Measurements from ENCODE around the gene PAFAH1B1. TPM values are rescaled to one million over a fixed set of nuclear protein-coding genes. Genes with fewer than 3 reads are reported as not detected.
"Not testable (repeated sequence)": the region's sequence is repeated elsewhere in the genome, so short reads cannot be mapped to it uniquely, and the experiment has no call there.

PAFAH1B1 gene
- polyA plus RNA-seq, 4 donors, result 95.8 to 169 (median 129) TPM

GRCh38 chr17:2593821-2594721 is 617 bp downstream of the PAFAH1B1 start:
- DNase-seq (ENCODE audit: low read depth in 4 of 4, low spot score in 2 of 4), result peak; percentile 62 to 77 (median 70)

- peak; percentile 6 to 29 (median 19) for DNase-seq (ENCODE audit: low read depth in 4 of 4, low spot score in 2 of 4)
These were observed 1.5 kb downstream of the PAFAH1B1 start for GRCh38 chr17:2594722-2595599.

- DNase-seq (ENCODE audit: low read depth in 4 of 4, low spot score in 2 of 4), result no peak
These were observed 2.3 kb downstream of the PAFAH1B1 start for GRCh38 chr17:2595716-2596115.

GRCh38 chr17:2598166-2598565 is 4.7 kb downstream of the PAFAH1B1 start:
- DNase-seq (ENCODE audit: low read depth in 4 of 4, low spot score in 2 of 4), result no peak

DNA sequence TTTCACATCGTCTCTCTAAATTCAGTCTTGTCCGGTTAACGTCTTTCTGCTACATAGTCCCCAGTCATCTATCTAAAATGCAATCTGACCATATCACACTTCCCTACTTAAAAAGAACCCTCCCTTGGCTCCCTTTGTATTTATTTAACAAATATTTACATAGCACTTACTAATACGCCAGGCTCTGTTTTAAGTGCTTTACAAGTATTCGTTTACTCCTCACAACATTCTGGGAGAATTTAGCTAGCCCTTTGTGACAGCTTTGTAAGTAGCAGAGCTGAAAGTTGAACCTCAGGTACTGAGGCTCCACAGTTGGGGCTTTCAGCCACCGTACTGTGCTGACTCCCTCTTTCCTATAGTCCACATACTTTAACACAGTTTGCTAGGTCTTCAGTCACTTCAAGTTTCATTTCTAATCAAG is 9.2 kb downstream of the PAFAH1B1 start:
- no peak for DNase-seq (ENCODE audit: low read depth in 4 of 4, low spot score in 2 of 4)

DNA sequence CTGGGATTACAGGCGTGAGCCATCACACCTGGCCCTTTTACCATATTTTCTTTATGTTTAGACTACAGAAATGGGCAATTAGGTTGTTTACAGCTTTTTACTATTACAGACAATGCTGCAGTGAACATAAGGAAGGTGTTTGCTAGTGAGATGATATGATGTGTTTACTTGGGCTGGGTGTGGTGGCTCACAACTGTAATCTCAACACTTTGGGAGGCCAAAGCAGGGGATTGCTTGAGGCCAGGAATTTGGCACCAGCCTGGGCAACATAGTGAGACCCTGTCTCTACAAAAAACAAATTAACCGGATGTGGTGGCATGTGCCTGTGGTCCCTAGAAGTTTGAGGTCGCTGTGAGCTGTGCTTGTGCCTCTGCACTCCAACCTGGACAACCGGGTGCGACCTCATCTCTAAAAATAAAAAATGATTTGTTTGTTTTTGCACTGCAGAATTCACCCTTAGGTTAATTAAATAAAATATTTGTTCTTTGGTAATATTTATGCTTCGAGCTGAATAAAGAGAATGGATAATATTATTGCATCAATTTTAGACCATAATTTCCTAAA is 15.0 kb downstream of the PAFAH1B1 start:
- DNase-seq (ENCODE audit: low read depth in 4 of 4, low spot score in 2 of 4), result no peak

GRCh38 chr17:2609091-2609490 is 15.6 kb downstream of the PAFAH1B1 start:
- no peak for DNase-seq (ENCODE audit: low read depth in 4 of 4, low spot score in 2 of 4)

- DNase-seq (ENCODE audit: low read depth in 4 of 4, low spot score in 2 of 4), result no peak
These were observed 17.0 kb downstream of the PAFAH1B1 start for GRCh38 chr17:2610195-2611175.

DNA sequence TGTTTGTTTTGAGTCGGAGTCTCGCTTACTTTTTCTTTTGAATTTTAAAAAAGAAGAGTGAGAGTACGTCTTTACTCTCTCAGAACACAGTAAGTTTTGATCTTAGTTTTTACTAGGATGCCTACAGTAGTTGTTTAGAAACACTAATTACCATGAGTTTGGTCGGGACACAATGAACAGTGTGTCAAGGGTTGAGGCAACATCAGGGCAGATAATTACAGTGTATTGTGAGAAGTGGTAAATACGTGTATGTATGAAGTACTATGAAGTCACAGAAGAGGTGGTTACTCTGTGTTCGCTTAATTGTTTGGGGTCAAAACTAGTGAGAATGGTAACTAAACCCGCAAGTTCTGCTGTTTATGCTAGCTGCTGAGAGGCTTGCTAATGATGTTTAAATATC is 18.2 kb downstream of the PAFAH1B1 start:
- DNase-seq (ENCODE audit: low read depth in 4 of 4, low spot score in 2 of 4), result no peak

GRCh38 chr17:2612630-2613029 is 19.2 kb downstream of the PAFAH1B1 start:
- DNase-seq (ENCODE audit: low read depth in 4 of 4, low spot score in 2 of 4), result no peak

- DNase-seq (ENCODE audit: low read depth in 4 of 4, low spot score in 2 of 4), result no peak
These were observed 19.8 kb downstream of the PAFAH1B1 start for GRCh38 chr17:2613089-2613808.

DNA sequence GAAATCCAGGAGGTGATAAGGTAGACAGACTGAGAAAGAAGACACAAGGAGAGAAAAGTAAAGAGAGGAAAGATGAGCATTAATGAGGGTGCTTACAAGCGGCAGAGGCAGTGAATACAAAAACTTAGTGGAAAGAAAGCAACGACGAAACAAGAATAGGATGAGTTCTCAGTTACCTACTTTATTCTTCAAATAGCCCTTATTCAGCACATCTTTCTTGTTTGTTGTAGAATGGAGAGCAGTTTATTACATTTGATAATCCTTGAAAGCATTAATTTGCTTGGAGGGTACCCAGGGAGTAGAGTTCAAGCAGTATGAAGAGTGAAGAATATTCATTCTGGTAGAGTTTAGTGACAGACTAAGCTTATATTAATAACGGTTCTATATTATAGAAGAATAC is 22.4 kb downstream of the PAFAH1B1 start:
- no peak for DNase-seq (ENCODE audit: low read depth in 4 of 4, low spot score in 2 of 4)

DNA sequence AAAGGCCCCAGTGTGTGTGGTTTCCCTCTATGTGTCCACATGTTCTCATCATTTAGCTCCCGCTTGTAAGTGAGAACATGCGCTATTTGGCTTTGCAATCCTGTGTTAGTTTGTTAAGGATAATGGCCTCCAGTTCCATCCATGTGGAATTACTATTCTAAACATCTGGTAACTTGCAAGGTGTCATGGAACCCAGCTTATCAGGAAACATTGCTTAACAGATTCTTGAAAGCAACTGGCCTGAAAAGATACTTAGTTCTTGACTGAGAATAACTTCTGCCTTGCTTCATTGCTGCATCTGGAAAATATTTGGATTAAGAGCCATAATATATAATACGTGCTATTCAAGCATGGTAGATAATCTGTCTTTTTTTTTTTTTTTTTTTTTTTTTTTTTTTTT is 27.8 kb downstream of the PAFAH1B1 start:
- DNase-seq (ENCODE audit: low read depth in 4 of 4, low spot score in 2 of 4), result no peak

DNA sequence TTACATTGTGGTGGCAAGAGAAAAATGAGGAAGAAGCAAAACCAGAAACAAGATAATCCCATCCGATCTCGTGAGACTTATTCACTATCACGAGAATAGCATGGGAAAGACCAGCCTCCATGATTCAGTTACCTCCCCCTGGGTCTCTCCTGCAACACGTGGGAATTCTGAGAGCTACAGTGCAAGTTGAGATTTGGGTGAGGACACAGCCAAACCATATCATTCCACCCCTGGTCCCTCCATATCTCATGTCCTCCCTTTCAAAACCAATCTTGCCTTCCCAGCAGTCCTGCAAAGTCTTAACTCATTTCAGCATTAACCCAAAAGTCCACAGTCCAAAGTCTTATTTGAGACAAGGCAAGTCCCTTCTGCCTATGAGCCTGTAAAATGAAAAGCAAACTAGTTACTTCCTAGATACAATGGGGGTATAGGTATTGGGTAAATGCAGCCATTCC is 28.5 kb downstream of the PAFAH1B1 start:
- DNase-seq (ENCODE audit: low read depth in 4 of 4, low spot score in 2 of 4), result not testable (repeated sequence)

DNA sequence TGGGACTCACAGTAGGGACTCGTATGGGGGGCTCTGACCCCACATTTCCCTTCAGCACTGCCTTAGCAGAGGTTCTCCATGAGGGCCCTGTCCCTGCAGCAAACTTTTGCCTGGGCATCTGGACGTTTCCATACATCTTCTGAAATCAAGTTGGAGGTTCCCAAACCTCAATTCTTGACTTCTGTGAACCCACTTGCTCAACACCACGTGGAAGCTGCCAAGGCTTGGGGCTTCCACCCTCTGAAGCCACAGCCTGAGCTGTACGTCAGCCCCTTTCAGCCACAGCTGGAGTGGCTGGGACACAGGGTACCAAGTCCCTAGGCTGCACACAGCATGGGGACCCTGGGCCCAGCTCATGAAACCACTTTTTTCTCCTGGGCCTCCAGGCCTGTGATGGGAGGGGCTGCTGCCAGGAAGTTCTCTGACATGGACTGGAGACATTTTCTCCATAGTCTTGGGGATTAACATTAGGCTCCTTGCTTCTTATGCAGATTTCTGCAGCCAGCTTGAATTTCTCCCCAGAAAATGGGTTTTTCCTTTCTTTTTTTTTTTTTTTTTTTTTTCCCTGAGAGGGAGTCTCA is 29.4 kb downstream of the PAFAH1B1 start:
- not testable (repeated sequence) for DNase-seq (ENCODE audit: low read depth in 4 of 4, low spot score in 2 of 4)

GRCh38 chr17:2624292-2624731 is 30.9 kb downstream of the PAFAH1B1 start:
- DNase-seq (ENCODE audit: low read depth in 4 of 4, low spot score in 2 of 4), result no peak

GRCh38 chr17:2626626-2627219 is 33.3 kb downstream of the PAFAH1B1 start:
- DNase-seq (ENCODE audit: low read depth in 4 of 4, low spot score in 2 of 4), result not testable (repeated sequence)

DNA sequence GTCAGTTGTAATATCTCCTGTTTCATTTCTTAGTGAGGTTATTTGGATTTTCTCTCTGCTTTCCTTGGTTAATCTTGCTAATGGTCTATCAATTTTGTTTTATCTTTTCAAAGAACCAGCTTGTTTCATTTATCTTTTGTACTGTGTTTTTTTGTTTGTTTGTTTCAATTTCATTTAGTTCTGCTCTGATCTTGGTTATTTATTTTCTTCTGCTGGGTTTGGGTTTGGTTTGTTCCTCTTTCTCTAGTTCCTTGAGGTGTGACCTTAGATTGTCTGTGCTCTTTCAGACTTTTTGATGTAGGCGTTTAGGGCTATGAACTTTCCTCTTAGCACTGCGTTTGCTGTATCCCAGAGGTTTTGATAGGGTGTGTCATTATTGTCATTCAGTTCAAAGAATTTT is 35.5 kb downstream of the PAFAH1B1 start:
- DNase-seq (ENCODE audit: low read depth in 4 of 4, low spot score in 2 of 4), result not testable (repeated sequence)
